GM12878 (cell line): ENCODE measurements around the gene PTTG1. TPM values are rescaled to one million over a fixed set of nuclear protein-coding genes. Genes with fewer than 3 reads are reported as not detected.

Experiments
- BHLHE40 ChIP-seq, 2 experiments: fragments of 450-650 bp in 1 of 2; IDR thresholded peaks; 2 replicates each; pipeline ENCODE4 v1.6.1; 2011 to 2017; ENCODE audit warnings: low read depth in 2 of 2, borderline replicate concordance in 1 of 2, improper control_type of control experiment in 1 of 2, low read length in 1 of 2, mild to moderate bottlenecking in 1 of 2
- CBX3 ChIP-seq: fragments of 200-600 bp; sonication (generic); IDR thresholded peaks from 2 replicates; pipeline ENCODE4 v1.6.1; 2016; ENCODE audit warnings: low read depth, borderline replicate concordance
- CBX5 ChIP-seq: sonication (generic); IDR thresholded peaks from 2 replicates; pipeline ENCODE4 v1.6.1; 2016; ENCODE audit warnings: low read depth, moderate library complexity, mild to moderate bottlenecking, inconsistent platforms
- CREB1 ChIP-seq: IDR thresholded peaks from 2 replicates; pipeline ENCODE4 v1.6.1; 2012; ENCODE audit warnings: low read depth, mild to moderate bottlenecking, inconsistent platforms
- CUX1 ChIP-seq: IDR thresholded peaks from 2 replicates; pipeline ENCODE4 v1.6.1; 2012; ENCODE audit warnings: improper control_type of control experiment, low read depth, low read length; ENCODE audit not compliant: insufficient replicate concordance
- E4F1 ChIP-seq: fragments of 450-650 bp; IDR thresholded peaks from 2 replicates; pipeline ENCODE4 v1.6.1; 2018; ENCODE audit warnings: borderline replicate concordance, mild to moderate bottlenecking; ENCODE audit not compliant: partially characterized antibody
- EED ChIP-seq: sonication (generic); IDR thresholded peaks from 2 replicates; pipeline ENCODE4 v1.6.1; 2016; ENCODE audit warnings: antibody characterized with exemption, low read depth
- HDGF ChIP-seq: fragments of 450-650 bp; IDR thresholded peaks from 2 replicates; pipeline ENCODE4 v1.6.1; 2016; ENCODE audit warnings: antibody characterized with exemption
- IKZF1 ChIP-seq: fragments of 450-650 bp; conservative IDR thresholded peaks from 2 replicates; pipeline ENCODE4 v1.6.1; 2017; ENCODE audit warnings: antibody characterized with exemption, mild to moderate bottlenecking
- IKZF2 ChIP-seq, 2 experiments: fragments of 450-650 bp; IDR thresholded peaks; 2 replicates each; pipeline ENCODE4 v1.6.1; 2017; ENCODE audit warnings: mild to moderate bottlenecking in 2 of 2, moderate library complexity in 2 of 2
- PBX3 ChIP-seq: IDR thresholded peaks from 2 replicates; pipeline ENCODE4 v1.6.1; 2011; ENCODE audit warnings: mild to moderate bottlenecking, low read depth, low read length, moderate library complexity; ENCODE audit not compliant: insufficient replicate concordance
- SP1 ChIP-seq: IDR thresholded peaks from one replicate; pipeline ENCODE4 v1.6.1; 2011; ENCODE audit warnings: low read depth, low read length
- USF2 ChIP-seq: IDR thresholded peaks from 2 replicates; pipeline ENCODE4 v1.6.1; 2011; ENCODE audit warnings: low read depth, low read length, improper control_type of control experiment, borderline replicate concordance
- YBX1 ChIP-seq: fragments of 450-650 bp; IDR thresholded peaks from 2 replicates; pipeline ENCODE4 v1.6.1; 2016; ENCODE audit warnings: antibody characterized with exemption
- ZNF207 ChIP-seq: fragments of 450-650 bp; IDR thresholded peaks from 2 replicates; pipeline ENCODE4 v1.6.1; 2014; ENCODE audit warnings: antibody characterized with exemption, mild to moderate bottlenecking, borderline replicate concordance
- ZNF687 ChIP-seq: fragments of 450-650 bp; IDR thresholded peaks from 2 replicates; pipeline ENCODE4 v1.6.1; 2017; ENCODE audit warnings: mild to moderate bottlenecking, moderate library complexity
- polyA plus RNA-seq, 11 experiments: library from polyadenylated mRNA; depleted of rRNA in 4 of 11; unstranded in 6 of 11; stranded (reverse) in 5 of 11; fragments of >200 nt; fragmentation: Nextera tagmentation in 4 of 11; fragmentation: Illumina TruSeq in 1 of 11; extraction: Ambion mirVana in 4 of 11; extraction: Trizol in 1 of 11; gene quantifications; 1 replicate in 1 of 11; 2 replicates in 10 of 11; pipeline versions ENCODE4 v1.2.1 to v1.2.3, GENCODE V29; 2011 to 2016; ENCODE audit warnings: inconsistent platforms in 2 of 11, missing spikeins in 2 of 11, low read depth in 1 of 11
- total RNA-seq, 4 experiments: library from RNA; depleted of rRNA in 3 of 4; stranded (reverse); fragments of >200 nt in 3 of 4; fragmentation: Illumina TruSeq in 1 of 4; extraction: Trizol in 1 of 4; gene quantifications; 2 replicates each; pipeline versions ENCODE4 v1.2.1 to v1.2.3, GENCODE V29; 2013 to 2021

The PTTG1 gene
- total and polyA plus RNA-seq, 10 of the 15 experiments (the other 5 are each of a cell fraction or from before 2014, with no cell fraction given), result 154 to 1,033 (median 377) TPM

GRCh38 chr5:160462167-160462566 is 40.5 kb downstream of the PTTG1 start (continued):
- TF ChIP-seq CUX1 (peak; percentile 35), BHLHE40 (IDR thresholded peaks at IDR 0.05; ENCODE audit: borderline replicate concordance in 1 of 2, low read depth in 2 of 2, low read length in 1 of 2) (peak in 1 of 2 experiments; percentile 22; a peak in 2 of 4 replicates), IKZF2 (IDR thresholded peaks at IDR 0.05) (peak; percentile 52 to 68; a peak in 2 of 4 replicates), CBX3 (no peak), HDGF (no peak), SP1 (no peak), IKZF1 (peak; percentile 65), USF2 (no peak), ZNF687 (peak; percentile 74; the same call in 1 of the 2 replicates), PBX3 (no peak), ZNF207 (no peak), CREB1 (0 out of 2 replicates have a peak, but pooled peaks have one; percentile 16), YBX1 (no peak), E4F1 (no peak), CBX5 (no peak), EED (0 out of 2 replicates have a peak, but pooled peaks have one; percentile 28)
